GM12878 (cell line): Measurements from ENCODE around the gene UBE2O. TPM values are rescaled to one million over a fixed set of nuclear protein-coding genes. Genes with fewer than 3 reads are reported as not detected.

ENCODE experiments used
- ATAC-seq: fragments of 200-7000 bp; cut with Tn5 transposase; 3 replicates; pipeline ENCODE4 v1.9.1; 2020; ENCODE audit warnings: mild to moderate bottlenecking, moderate library complexity
- BruUV-seq: library from RNA; stranded (reverse); fragments of 400-500 nt; replicated peaks from 2 replicates; lab custom pipeline; 2021; lab: Mats Ljungman, UMichigan
- CTCF ChIA-PET: fragments of 300-600 bp; sonication (Branson Sonifier 250); formaldehyde crosslinking; extraction: SDS; loops from one replicate; lab custom pipeline; 2021; ENCODE audit warnings: inconsistent platforms; lab: Yijun Ruan, JAX
- POLR2A ChIA-PET: fragments of 350-600 bp; formaldehyde crosslinking; extraction: SDS; loops from one replicate; lab custom pipeline; 2021; ENCODE audit warnings: inconsistent platforms; lab: Charles Lee
- RAD21 ChIA-PET: fragments of 300-600 bp; sonication (Branson Sonifier 250); formaldehyde crosslinking; loops from one replicate; lab custom pipeline; 2023; ENCODE audit warnings: antibody characterized with exemption; ENCODE audit not compliant: unreplicated experiment; lab: Charles Lee
- SMC1A ChIA-PET: fragments of 300-600 bp; sonication (Branson Sonifier 250); formaldehyde crosslinking; loops from one replicate; lab custom pipeline; 2023; ENCODE audit not compliant: unreplicated experiment, uncharacterized antibody; lab: Charles Lee
- DNase-seq: peaks from one replicate; pipeline ENCODE4 v3.0.0-alpha.2; 2011; ENCODE audit warnings: low read depth, low spot score
- FAIRE-seq: peaks from 3 replicates; lab custom pipeline; 2011; peaks lifted over from hg19 to GRCh38; lab: Jason Lieb, UNC
- H2AFZ ChIP-seq: 2 replicates; pipeline ENCODE4 v1.6.0; 2011; ENCODE audit warnings: low read depth, low read length, control low read depth; ENCODE audit not compliant: control insufficient read depth
- H3K27ac ChIP-seq: 2 replicates; pipeline ENCODE4 v1.5.1; 2011; ENCODE audit warnings: control low read depth; ENCODE audit not compliant: control insufficient read depth, insufficient read depth
- H3K27me3 ChIP-seq, 2 experiments: replicated peaks in 1 of 2; 2 replicates each; pipeline versions ENCODE4 v1.6.0 to v1.6.1; 2011; ENCODE audit warnings: low read length in 1 of 2; ENCODE audit not compliant: control insufficient read depth in 2 of 2, insufficient read depth in 2 of 2
- H3K36me3 ChIP-seq, 2 experiments: 2 replicates each; pipeline ENCODE4 v1.5.1; 2011; ENCODE audit warnings: low read length in 1 of 2; ENCODE audit not compliant: control insufficient read depth in 2 of 2, insufficient read depth in 2 of 2
- H3K4me1 ChIP-seq: 2 replicates; pipeline ENCODE4 v1.6.1; 2011; ENCODE audit warnings: mild to moderate bottlenecking, low read length, moderate library complexity, mixed read lengths; ENCODE audit not compliant: control insufficient read depth, insufficient read depth
- H3K4me2 ChIP-seq: 2 replicates; pipeline ENCODE4 v1.6.0; 2011; ENCODE audit warnings: control low read depth; ENCODE audit not compliant: control insufficient read depth, insufficient read depth
- H3K4me3 ChIP-seq: fragments of 200-600 bp; sonication (generic); 2 replicates; pipeline ENCODE4 v1.5.1; 2016
- H3K79me2 ChIP-seq: 2 replicates; pipeline ENCODE4 v1.6.0; 2011; ENCODE audit warnings: low read length; ENCODE audit not compliant: control insufficient read depth, insufficient read depth
- H3K9ac ChIP-seq: 2 replicates; pipeline ENCODE4 v1.8.0; 2011; ENCODE audit warnings: low read length, control low read depth, mixed read lengths; ENCODE audit not compliant: control insufficient read depth, insufficient read depth
- H3K9me3 ChIP-seq: replicated peaks from 3 replicates; pipeline ENCODE4 v1.5.1; 2011; ENCODE audit warnings: mild to moderate bottlenecking, low read length; ENCODE audit not compliant: control insufficient read depth, insufficient read depth
- H4K20me1 ChIP-seq: 2 replicates; pipeline ENCODE4 v1.6.0; 2011; ENCODE audit not compliant: control insufficient read depth, insufficient read depth
- BCL3 ChIP-seq: IDR thresholded peaks from 2 replicates; pipeline ENCODE4 v1.6.1; 2011; ENCODE audit warnings: borderline replicate concordance, low read depth, mild to moderate bottlenecking, moderate library complexity, low read length; ENCODE audit not compliant: insufficient read depth, poor library complexity, severe bottlenecking
- BCLAF1 ChIP-seq: fragments of 450-650 bp; IDR thresholded peaks from 2 replicates; pipeline ENCODE4 v1.6.1; 2017; ENCODE audit warnings: antibody characterized with exemption, mild to moderate bottlenecking, moderate library complexity
- ESRRA ChIP-seq: IDR thresholded peaks from 2 replicates; pipeline ENCODE4 v1.6.1; 2012; ENCODE audit warnings: mild to moderate bottlenecking, low read length, improper control_type of control experiment
- HSF1 ChIP-seq: fragments of 150-350 bp; IDR thresholded peaks from 2 replicates; pipeline ENCODE4 v1.6.1; 2014; ENCODE audit warnings: mild to moderate bottlenecking, low read depth, low read length
- MYB ChIP-seq: fragments of 150-350 bp; IDR thresholded peaks from 2 replicates; pipeline ENCODE4 v1.6.1; 2014; ENCODE audit warnings: mild to moderate bottlenecking, low read depth, low read length, borderline replicate concordance
- MYC ChIP-seq: IDR thresholded peaks from 2 replicates; pipeline ENCODE4 v1.6.1; 2011; ENCODE audit warnings: mild to moderate bottlenecking, low read length, moderate library complexity, inconsistent platforms; ENCODE audit not compliant: insufficient read depth, insufficient replicate concordance, insufficient read length, severe bottlenecking
- NR2F1 ChIP-seq: fragments of 450-650 bp; conservative IDR thresholded peaks from 2 replicates; pipeline ENCODE4 v1.6.1; 2017; ENCODE audit warnings: mild to moderate bottlenecking
- PAX5 ChIP-seq: IDR thresholded peaks from 2 replicates; pipeline ENCODE4 v1.6.1; 2011; ENCODE audit warnings: low read depth, low read length, borderline replicate concordance
- ZBTB11 ChIP-seq: fragments of 450-650 bp; formaldehyde crosslinking; IDR thresholded peaks from 2 replicates; pipeline ENCODE4 v1.5.0; 2022; ENCODE audit warnings: mild to moderate bottlenecking, missing genetic modification characterization
- ZBTB33 ChIP-seq: fragments of 450-650 bp; IDR thresholded peaks from 2 replicates; pipeline ENCODE4 v1.6.1; 2017; ENCODE audit warnings: mild to moderate bottlenecking
- WGBS: methylation state at CpG from one replicate; pipeline ENCODE4 v1.1.6; 2016; ENCODE audit warnings: low lambda C conversion rate; ENCODE audit not compliant: insufficient replicate concordance, insufficient coverage; ENCODE audit errors: missing lambda C conversion rate; 5-methylcytosine and 5-hydroxymethylcytosine counted together
- in situ Hi-C: fragments of 300-500 bp; cut with MboI; formaldehyde crosslinking; loops from 9 replicates; pipeline ENCODE4 v1.14.3; 2018; ENCODE audit warnings: mixed read lengths
- intact Hi-C: fragments of 100-400 bp; cut with micrococcal nuclease; formaldehyde crosslinking; loops from one replicate; pipeline ENCODE4 v1.14.2; 2022; ENCODE audit not compliant: unreplicated experiment
- polyA plus RNA-seq, 11 experiments: library from polyadenylated mRNA; depleted of rRNA in 4 of 11; unstranded in 6 of 11; stranded (reverse) in 5 of 11; fragments of >200 nt; fragmentation: Nextera tagmentation in 4 of 11; fragmentation: Illumina TruSeq in 1 of 11; extraction: Ambion mirVana in 4 of 11; extraction: Trizol in 1 of 11; gene quantifications; 1 replicate in 1 of 11; 2 replicates in 10 of 11; pipeline versions ENCODE4 v1.2.1 to v1.2.3, GENCODE V29; 2011 to 2016; ENCODE audit warnings: inconsistent platforms in 2 of 11, missing spikeins in 2 of 11, low read depth in 1 of 11
- total RNA-seq, 4 experiments: library from RNA; depleted of rRNA in 3 of 4; stranded (reverse); fragments of >200 nt in 3 of 4; fragmentation: Illumina TruSeq in 1 of 4; extraction: Trizol in 1 of 4; gene quantifications; 2 replicates each; pipeline versions ENCODE4 v1.2.1 to v1.2.3, GENCODE V29; 2013 to 2021

Gene UBE2O
- total and polyA plus RNA-seq, 10 of the 15 experiments (the other 5 are each of a cell fraction or from before 2014, with no cell fraction given) = 2.1 to 39.0 (median 14.1) TPM

- no peaks in the 10 kb centered on the region for H3K36me3 ChIP-seq
- no peaks in the 10 kb centered on the region for H3K9me3 ChIP-seq
- H3K27me3 ChIP-seq = no peaks in the 10 kb centered on the region; a peak in 1 of 4 replicates
- POLR2A ChIA-PET = interaction anchor here (0.7 kb wide), 1 partner anchor 647 kb away, joined by 3 read pairs; no protein-coding TSS in a partner anchor
- DNase-seq (no peak), ATAC-seq (no peak), FAIRE-seq (no peak)
- SMC1A ChIA-PET = interaction anchor here (0.8 kb wide), 1 partner anchor 82 kb away, joined by 3 read pairs; no protein-coding TSS in a partner anchor
- in situ Hi-C loops (no loop called here), intact Hi-C loops (no loop called here)
- RAD21 ChIA-PET = no interaction called here
- CTCF ChIA-PET = interaction anchor here (0.8 to 1.3 kb wide), 5 partner anchors 9 to 78 kb away, joined by 3 to 7 read pairs (median 3); no protein-coding TSS in a partner anchor
- H2AFZ ChIP-seq = no peak overlapping the region
- WGBS = 33% methylated on average over 8 of the region's 8 CpGs
- no peak overlapping the region for H3K4me3 ChIP-seq
- BruUV-seq = no TSS peak
- no peak overlapping the region for H3K9ac ChIP-seq
- no peaks in the 10 kb centered on the region for H4K20me1 ChIP-seq
- no peaks in the 10 kb centered on the region for H3K4me1 ChIP-seq
- H3K4me2 ChIP-seq = no peak overlapping the region
- no peaks in the 10 kb centered on the region for H3K79me2 ChIP-seq
- H3K27ac ChIP-seq = no peak overlapping the region
- TF ChIP-seq MYB (no peak), ESRRA (no peak), MYC (no peak), PAX5 (no peak), BCLAF1 (no peak), HSF1 (no peak), ZBTB33 (no peak), BCL3 (no peak), ZBTB11 (CRISPR knock-in tag) (no peak), NR2F1 (no peak)
These were observed 76.4 kb downstream of the UBE2O start for GRCh38 chr17:76376318-76377133.
